Measurements from ENCODE around the gene TUBA3D.
"Not testable (repeated sequence)": the region's sequence is repeated elsewhere in the genome, so short reads cannot be mapped to it uniquely, and the experiment has no call there.

TUBA3D gene

DNA sequence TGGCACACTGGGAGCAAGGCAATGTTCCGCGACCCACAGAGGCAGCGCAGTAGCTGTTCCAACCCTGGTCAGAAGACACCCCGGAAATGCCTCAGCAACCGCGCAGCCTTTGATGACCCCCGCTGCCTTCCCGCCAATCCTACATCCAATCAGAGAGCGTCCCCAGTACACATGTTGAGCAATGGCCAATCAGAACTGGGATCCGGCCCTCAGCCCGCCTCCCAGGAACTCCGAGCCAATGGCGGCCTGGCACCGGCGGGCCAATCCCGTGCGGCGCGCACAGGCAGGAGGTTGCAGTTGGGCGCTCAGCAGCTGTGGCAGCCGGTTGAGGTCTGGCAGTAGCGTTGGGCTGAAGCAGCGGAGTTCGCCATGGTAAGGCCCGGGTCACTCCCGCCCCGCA lies at the start of gene TUBA3D:
Gene TUBA3D, plus strand, starts transcription at position 289 of the 400 bp plus-strand sequence. Its CDS starts 81 bp downstream, at position 370.
- no peak for DNase-seq (ENCODE audit: low read depth)

DNA sequence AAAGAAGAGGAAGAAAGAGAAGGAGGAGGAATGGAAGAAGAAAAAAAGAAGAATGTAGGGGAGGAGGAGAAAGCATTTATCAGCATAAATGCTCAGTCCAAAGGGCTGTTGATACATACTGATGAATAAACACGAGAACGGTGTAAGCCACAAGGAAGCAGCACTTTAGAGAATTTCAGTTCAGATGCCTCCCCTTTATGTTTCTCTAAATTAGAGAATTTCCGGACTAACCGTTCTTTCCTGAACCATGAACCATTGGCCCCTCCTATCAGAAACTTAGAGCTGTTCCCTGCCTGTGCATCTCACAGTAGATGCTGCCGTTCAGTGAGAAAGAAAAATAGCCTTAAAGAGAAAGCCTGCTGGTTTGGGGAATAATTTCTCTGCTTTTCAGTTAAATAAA lies 49.2 kb upstream of the TUBA3D start:
- DNase-seq (ENCODE audit: low read depth), result no peak

DNA sequence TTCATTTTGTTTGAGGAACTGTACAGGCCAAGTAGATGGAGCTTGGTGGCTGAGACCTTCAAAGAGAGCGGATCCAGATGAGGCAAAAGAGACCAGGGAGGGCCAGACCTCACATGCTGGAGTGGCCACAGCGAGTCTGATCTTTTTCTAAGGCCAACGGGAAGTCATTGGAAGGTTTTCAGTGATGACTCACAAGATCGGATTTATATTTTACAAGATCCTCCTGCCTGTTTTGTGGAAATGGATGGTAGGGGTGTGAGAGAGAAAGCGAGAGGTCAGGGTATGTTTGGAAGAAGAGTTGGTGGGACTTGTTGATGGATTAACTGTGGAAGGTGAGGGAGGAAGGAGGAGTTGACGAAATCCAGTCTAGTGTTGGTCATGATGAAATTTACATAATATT lies 44.6 kb upstream of the TUBA3D start:
- DNase-seq (ENCODE audit: low read depth), result peak; percentile 43

DNA sequence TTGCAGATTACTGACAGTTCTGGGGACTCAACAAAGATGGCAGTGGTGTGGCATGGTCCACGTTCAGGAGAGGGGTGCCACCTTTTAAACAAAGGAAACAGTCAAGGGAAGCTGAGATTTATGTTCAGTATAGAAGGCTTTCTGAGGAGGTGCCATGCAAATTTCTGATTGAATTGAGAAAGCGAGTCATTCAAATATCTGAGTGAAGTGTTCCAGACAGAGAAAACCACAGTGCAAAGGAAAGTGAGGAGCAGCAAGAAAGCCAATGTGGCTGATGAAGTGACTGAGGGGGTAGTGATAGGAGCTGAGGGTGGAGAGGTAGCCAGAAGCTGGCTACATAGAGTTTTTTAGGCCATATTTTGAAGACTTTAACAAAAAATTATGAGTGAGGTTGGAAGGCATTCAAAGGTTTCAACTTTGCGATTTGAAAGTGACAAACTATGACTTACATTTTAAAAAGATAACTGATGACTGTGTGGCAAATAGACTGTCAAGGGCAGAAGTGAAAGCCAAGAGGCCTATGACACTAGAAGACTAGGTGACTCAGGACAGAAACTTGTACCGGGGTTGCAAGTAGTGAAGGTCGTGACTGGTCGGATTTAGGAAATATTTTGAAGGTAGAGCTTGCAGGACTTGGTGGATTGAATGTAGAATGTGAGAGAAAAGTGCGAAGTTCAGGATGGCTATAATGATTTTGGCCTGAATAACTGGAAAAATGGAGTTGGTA lies 35.0 kb upstream of the TUBA3D start:
- not testable (repeated sequence) for DNase-seq (ENCODE audit: low read depth)

DNA sequence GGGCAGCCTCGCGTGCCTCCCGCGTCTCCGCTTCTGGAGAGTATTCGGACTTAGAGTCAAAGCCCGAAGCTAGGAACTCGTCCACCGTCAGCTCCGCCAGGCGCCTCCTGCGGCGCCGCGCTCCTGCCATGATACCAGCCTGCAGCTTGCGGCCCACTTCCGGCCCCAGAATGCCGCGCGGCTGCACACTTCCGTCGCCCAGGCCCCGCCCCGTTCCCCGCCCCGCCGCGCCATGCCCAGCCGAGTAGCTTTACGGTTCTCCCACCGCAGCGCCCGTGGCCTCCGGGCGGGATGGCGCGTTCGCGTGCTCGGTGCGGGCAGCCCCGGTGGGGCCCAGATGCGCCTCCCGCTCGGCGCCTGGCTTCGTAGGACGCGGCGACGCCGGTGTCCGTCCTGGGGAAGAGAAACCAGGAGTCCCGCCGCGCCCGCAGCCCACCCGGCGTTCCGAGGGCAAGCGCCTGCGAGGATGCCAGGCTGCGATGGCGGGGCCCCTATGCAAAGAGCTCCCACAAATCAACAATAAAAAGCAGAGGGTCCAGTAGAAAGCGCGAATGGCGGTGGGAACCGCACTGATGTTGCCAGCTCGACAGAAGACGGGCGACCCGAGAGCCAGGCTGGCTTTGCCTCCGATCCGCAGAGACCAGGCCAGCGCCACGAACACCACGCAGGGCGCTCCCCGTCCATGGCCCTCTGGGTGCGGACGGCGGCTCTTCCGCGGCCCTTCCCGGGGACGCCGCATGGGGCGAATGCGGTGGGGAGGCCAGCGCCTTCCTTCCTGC lies 31.0 kb upstream of the TUBA3D start:
- not testable (repeated sequence) for DNase-seq (ENCODE audit: low read depth)

DNA sequence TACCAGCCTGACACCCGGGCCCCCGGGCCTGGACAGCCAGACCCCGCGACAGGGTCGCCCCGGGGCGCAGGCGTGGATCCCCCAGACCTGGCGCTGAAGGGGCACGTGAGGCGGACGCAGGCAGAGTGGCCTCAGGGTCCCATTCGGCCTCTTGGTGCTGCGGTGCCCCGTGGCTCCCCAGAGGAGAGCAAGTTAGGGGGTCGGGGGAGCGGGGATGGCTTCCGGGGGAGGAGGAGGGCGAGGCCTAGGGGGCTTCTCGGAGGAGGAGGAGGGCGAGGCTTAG lies 30.5 kb upstream of the TUBA3D start:
- not testable (repeated sequence) for DNase-seq (ENCODE audit: low read depth)

DNA sequence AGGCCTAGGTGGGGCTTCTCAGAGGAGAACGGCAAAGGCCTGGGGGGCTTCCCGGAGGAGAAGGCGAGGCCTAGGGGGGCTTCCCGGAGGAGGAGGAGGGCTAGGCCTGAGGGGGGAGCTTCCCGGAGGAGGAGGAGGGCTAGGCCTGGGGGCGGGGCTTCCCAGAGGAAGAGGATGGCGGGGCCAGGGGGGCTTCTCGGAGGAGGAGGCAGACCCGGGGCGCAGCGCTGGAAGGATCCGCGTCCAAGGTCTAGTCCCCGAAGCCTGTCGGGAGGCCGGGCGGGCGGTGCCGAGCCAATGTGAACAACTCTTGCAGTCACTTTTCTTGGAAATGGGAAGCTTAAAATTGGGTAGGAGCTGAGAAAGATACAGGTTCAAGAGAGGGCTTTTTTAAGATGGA lies 30.0 kb upstream of the TUBA3D start:
- no peak for DNase-seq (ENCODE audit: low read depth)

DNA sequence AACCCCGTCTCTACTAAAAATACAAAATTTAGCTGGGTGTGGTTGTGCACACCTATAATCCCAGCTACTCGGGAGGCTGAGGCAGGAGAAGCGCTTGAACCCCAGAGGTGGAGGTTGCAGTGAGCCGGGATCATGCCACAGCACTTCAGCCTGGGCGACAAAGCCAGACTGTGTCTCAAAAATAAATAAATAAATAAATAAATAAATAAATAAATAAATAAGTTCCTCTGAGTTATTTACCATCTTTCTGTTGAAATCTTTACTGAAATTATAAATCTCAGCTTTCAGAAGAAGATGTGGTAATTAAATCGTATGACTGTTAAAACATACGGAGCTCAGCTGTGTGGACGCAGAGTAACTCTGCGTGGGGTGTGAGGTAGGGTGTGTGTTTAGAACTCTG lies 27.9 kb upstream of the TUBA3D start:
- DNase-seq (ENCODE audit: low read depth), result not testable (repeated sequence)

DNA sequence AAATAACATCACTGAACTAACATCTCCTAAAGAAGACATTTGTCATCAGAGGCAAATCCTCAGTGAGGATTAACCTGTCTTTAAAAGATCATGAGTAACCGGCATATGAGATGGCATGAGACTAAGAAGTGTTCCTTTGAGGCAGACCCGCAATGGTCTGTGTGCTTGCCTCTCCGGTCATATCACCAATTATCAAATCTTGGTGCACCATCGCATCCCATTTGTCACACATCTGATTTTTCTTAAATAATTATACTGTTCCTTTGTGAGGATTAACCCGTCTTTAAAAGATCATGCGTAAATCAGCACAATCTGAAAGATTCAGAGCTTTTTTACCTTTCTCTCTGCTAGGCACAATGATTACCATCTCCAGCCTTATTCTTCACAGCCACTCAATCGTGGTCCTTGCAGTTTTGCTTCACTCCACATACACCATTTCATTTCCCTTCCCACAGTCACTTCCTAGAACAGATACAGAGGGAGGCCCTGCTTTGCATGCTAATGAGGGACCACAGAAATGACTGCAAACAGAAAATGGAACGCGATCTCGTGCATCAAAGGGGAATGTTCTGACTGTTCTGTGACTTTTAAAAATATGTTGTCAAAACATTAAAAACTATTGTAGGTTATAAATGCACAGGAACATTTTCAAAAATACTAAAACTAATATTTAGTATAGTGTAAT lies 24.5 kb upstream of the TUBA3D start:
- DNase-seq (ENCODE audit: low read depth), result not testable (repeated sequence)

DNA sequence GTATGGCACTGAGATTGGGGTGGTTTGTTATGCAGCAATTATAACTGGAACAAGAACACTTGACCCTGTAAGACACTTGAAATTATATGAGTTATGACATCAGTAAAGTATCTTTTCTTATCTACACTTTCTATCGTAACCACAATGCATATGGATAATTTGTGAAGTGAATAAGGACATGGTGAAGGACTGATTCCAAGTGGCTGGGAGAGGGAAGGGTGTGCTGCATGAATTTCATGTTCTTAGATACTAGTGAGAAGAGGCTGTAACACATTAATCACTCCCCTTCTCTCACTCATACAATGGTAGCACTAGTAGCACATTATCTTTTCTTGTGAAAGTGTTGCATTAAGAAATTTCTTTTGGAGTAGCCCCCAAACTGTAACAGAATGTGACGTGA lies 21.0 kb upstream of the TUBA3D start:
- not testable (repeated sequence) for DNase-seq (ENCODE audit: low read depth)

DNA sequence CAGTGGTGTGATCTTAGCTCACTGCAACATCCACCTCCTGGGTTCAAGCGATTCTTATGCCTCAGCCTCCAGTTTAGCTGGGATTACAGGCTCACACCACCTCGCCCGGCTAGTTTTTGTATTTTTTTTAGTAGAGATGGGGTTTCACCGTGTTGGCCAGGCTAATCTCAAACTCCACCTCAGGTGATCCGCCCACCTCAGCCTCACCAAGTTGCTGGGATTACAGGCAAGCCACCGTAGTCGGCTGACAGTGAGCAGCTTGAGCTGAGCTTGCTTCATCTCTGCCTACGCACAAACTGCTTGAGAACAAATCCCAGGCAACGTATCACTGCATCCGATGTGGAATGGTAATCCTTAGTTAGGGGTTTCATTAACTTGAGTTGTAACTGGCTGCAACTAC lies 8.2 kb upstream of the TUBA3D start:
- peak; percentile 9 for DNase-seq (ENCODE audit: low read depth)

DNA sequence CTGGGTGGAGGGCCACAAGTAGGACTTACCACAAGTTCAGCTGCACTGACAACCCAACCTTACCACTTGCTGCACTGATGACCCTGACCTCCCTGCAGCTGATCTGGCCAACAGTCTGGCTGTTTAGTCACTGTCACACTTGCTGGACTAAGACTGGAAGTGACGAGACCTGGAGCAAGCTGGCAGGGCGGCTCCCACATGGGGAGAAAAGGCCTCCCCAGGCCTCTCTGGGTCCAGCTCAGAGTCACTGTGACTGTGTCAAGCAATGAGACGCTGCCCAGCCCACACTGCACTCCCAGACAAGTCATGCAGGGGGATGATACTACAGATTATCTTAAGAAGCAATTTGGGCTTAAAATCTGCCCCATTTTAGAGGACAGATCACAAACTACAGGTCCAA lies 5.0 kb upstream of the TUBA3D start:
- not testable (repeated sequence) for DNase-seq (ENCODE audit: low read depth)

DNA sequence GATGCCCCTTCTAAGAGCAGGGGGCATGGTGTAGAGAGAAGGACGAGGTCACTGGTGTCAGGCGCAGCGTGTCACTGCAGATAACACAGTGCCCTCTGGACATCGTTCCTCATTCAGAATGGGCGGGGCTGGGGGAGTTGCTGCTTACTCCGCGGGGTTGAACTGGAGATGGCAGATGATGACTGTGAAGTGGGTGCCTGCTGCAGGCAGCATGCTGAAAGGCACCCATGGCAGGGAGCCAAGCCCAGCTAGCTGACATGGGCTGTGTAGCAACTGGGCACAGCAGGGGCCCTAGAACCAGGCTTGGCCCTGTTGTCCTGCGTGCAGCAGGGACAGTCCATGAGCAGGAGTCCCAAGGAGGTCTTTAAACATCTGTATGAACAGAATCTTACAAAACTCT lies 4.3 kb upstream of the TUBA3D start:
- not testable (repeated sequence) for DNase-seq (ENCODE audit: low read depth)

DNA sequence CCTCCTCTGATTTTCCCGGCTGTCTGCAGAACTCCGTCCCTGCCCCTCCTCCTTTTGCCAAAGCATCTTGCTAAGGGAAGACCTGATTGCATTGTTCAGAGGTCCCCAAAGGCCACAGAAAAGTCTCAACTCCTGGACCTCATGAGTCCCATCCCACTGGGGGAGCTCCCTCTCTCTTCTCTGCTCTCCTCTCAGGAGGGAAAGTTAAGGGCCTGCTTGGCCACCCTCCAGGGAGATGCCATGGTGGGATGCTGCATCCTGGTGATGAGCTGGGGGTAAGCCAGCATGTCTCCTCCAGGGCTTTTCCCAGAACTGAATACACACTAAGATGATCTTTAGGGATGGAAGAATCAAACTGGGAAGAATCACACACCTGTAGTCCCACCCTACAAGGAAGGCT lies 2.7 kb upstream of the TUBA3D start:
- DNase-seq (ENCODE audit: low read depth), result not testable (repeated sequence)

DNA sequence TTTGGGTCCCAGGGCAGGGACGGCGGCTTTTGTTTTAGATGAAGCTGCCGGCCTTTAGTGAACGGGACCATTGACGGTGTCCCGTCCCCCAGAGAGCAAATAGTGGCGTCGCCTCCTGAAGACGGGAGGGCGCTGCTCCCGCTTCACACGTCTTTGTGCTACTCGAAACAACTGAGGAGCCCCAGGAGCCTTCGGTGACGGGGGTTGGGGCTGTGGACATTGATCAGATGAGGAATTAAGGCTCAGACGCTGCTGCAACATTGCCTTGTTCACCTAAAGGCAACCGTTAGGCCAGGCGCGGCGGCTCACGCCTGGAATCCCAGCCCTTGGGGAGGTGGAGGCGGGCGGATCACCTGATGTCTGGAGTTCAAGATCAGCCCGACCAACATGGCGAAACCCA lies 444 bp downstream of the TUBA3D start:
- DNase-seq (ENCODE audit: low read depth), result not testable (repeated sequence)

DNA sequence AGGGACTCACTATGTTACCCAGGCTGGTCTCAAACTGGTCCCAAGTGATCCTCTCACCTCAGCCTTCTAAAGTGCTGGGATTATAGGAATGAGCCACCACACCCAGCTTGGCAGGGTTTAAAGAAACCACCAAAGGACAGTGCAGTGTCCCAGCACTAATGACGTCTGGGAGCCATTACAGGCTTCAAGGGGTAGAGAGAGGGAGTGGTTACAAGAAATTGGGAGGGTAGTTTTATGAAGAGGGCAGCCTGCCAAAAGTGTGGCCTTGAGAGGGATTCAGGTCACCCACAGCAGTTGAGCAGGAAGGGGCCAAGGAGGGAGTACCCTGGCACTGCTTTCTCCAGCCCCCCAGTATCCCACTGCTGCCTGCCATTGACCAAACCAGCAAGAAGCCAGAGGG lies 1.3 kb downstream of the TUBA3D start:
- DNase-seq (ENCODE audit: low read depth), result not testable (repeated sequence)

DNA sequence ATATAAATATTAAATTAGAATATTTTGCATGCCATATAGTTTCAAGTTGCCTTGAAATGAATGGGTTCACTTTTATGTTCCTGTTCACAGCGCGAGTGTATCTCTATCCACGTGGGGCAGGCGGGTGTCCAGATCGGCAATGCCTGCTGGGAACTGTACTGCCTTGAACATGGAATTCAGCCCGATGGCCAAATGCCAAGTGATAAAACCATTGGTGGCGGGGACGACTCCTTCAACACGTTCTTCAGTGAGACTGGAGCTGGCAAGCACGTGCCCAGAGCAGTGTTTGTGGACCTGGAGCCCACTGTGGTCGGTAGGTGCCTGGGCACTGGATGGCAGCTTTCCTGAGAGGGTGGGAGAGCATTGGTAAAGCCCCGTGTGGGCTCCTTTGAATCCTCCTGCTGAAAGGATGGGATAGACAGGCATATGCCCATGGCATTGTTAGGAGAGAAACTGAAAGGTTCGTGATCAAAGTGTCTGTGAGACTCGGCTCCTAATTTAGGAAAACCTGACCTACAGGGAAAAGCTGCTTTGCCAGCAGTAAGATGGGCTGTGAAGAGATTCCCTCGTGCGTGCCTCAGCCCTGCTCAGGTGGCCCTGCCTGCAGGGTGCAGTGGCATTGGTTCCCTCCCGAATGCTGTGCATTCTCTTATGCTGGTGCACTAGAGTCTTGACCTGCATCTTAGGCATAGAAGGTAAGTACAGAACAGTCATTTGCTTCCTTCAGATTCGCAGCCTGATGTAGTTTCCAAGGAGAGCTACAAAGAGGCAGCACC lies 2.3 kb downstream of the TUBA3D start:
- DNase-seq (ENCODE audit: low read depth), result not testable (repeated sequence)

DNA sequence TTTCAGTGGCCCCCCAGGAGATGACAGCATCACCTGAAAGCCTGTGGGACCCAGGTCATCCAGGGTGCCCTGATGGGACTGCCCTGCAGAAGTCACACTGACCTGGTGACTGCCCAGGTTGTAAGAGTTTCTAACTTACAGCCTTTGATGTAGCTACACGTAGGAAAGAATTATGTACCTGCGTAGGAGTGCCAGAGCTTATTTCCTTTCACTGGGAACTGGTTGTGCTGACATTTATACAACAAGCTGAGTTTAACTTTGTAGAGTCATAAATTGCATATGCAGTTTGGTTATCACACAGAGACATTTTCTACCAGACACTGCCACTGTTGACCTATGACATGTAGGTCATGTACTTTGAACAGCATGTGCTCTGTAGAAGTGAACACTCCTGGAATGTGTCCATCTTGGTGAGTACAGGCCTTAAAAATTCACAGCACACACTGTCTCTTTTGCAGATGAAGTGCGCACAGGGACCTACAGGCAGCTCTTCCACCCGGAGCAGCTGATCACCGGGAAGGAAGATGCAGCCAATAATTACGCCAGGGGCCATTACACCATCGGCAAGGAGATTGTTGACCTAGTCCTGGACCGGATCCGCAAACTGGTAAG lies 3.0 kb downstream of the TUBA3D start:
- not testable (repeated sequence) for DNase-seq (ENCODE audit: low read depth)

DNA sequence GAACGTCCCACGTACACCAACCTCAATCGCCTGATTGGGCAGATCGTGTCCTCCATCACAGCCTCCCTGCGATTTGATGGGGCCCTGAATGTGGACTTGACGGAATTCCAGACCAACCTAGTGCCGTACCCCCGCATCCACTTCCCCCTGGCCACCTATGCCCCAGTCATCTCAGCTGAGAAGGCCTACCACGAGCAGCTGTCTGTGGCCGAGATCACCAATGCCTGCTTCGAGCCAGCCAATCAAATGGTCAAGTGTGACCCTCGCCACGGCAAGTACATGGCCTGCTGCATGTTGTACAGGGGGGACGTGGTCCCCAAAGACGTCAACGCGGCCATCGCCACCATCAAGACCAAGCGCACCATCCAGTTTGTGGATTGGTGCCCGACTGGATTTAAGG lies 4.4 kb downstream of the TUBA3D start:
- not testable (repeated sequence) for DNase-seq (ENCODE audit: low read depth)

DNA sequence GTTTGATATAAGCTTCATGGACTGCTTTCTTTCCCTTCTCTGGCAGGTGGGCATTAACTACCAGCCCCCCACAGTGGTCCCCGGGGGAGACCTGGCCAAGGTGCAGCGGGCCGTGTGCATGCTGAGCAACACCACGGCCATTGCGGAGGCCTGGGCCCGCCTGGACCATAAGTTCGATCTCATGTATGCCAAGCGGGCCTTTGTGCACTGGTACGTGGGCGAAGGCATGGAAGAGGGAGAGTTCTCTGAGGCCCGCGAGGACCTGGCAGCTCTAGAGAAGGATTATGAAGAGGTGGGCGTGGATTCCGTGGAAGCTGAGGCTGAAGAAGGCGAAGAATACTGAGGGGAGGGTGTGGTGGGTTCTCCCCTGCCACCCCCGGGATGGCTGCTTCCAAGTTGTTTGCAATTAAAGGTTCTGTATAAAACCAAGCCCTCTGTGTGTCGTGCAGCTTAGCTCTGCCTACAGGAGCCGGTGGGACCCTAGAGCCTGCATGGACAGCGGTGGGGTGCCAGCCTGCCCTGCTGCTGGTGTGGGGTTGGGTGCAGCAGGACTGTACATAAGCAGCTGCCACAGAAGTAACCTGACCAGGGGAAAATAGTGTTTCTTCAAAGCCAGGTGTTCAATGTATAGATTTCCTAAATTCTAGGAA lies 6.7 kb downstream of the TUBA3D start:
- not testable (repeated sequence) for DNase-seq (ENCODE audit: low read depth)
